ENCODE results near the gene GLRA2.

Gene GLRA2

GRCh38 chrX:14717949-14718348, 188.6 kb downstream of the GLRA2 start:
- DNase-seq = no peak

DNA sequence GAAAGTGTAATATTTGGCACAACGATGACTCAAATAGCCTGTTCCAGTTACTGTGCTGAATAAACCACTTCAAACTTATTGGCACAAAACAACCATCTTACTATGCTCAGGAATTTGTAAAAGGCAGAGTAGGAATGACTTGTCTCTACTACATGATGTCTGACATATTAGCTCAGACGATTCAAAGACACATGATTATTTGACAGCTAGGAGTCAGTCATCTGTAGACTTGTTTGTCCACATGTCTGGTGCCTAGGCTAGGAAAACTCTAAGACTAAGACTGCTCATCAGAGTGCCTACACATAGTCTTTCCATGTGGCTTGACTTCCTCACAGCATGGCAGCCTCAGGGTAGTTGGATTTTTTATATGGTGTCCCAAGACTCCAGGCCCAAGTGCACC, 189.1 kb downstream of the GLRA2 start:
- no peak for DNase-seq

GRCh38 chrX:14729058-14729457, 199.7 kb downstream of the GLRA2 start:
- no peak for DNase-seq

- no peak for DNase-seq
Observed at GRCh38 chrX:14738643-14739042, 209.3 kb downstream of the GLRA2 start.

DNA sequence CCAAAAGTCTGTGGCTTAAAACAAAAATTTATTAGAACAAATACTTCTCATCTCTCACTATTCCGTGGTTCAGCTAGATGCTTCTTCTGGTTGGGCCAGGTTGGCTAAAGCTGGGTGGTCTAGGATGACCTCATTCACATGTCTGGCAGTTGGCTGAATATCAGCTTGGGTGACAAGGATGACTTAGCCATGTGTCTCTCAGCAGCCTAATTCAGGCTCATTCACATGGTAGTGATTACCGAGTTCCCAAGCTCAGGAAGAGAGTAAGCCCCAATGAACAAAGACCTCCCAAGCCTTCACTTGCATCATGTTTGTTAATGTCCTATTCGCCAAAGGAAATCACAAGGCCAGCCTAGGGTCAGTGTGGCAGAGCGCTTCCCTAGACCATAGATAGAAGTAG, 224.1 kb downstream of the GLRA2 start:
- no peak for DNase-seq

DNA sequence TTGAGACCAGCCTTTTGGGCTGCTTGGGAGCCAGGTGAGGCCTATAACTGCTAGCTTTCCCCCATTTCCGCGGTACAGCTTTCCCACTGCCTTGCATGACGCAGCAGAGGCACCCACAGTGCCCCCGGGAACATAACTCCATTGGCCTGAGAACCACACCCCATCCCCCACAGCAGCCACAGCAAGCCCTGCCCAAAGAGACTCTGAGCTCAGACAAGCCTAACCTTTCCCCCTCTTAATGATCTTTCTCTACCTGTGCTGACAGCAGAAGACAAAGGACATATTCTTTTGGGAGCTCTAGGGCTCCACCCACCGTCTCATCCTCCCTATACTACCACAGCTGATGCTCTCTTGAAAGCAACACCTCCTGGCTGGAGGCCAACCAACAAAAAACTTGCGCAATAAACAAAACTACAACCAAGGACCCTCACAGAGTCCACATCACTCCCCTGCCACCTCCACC, 228.7 kb downstream of the GLRA2 start:
- no peak for DNase-seq

DNA sequence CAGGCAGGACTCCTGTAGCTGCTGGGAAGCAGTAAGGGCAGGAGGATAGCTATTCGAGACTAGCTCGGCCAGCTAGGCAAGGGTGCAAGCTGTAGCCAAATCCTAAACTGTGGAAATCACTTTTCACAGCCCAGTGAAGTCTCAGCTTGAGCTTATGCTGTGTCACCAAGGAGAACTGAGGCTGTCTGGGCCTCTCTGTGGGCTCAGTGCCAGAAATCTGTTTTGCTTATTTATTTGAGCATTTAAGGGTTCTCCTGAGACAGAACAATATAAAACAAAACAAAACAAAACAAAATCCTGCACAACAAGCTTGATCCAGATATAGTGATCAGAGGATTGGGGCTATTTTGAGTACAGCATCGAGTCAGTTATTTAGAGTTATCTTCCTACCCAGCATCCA, 246.1 kb downstream of the GLRA2 start:
- no peak for DNase-seq

DNA sequence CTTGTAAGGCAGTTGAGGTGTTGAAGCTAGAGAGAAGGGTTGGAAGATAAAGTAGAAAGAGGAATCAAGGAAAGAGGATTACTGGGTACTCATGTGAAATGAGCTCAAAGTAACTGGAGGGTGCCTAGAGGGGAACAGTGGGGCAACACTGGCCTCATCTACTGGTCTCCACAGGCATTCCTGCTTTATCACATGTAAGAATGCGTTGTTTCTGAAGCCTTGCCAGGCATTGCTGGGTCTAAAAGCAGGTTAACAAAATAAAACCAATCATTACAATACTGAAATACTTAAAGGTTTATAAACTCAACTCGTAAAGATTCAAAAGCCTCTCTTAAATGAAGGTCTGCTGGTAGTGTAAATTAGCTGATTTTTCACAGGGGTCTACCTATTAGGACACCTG, 247.6 kb downstream of the GLRA2 start:
- no peak for DNase-seq

- DNase-seq = no peak
Observed at GRCh38 chrX:14777525-14777924, 248.2 kb downstream of the GLRA2 start.

GRCh38 chrX:14779580-14779979, 250.2 kb downstream of the GLRA2 start:
- no peak for DNase-seq
